AG04450 (cell line): Measurements from ENCODE around the gene METTL2B. TPM values are rescaled to one million over a fixed set of nuclear protein-coding genes. Genes with fewer than 3 reads are reported as not detected.
"Not testable (repeated sequence)": the region's sequence is repeated elsewhere in the genome, so short reads cannot be mapped to it uniquely, and the experiment has no call there.

Source experiments
- CTCF ChIA-PET: fragments of 300-600, 350-600 bp; formaldehyde crosslinking; extraction: SDS; loops from one replicate; lab custom pipeline; 2022; ENCODE audit warnings: antibody characterized with exemption, inconsistent platforms; lab: Charles Lee
- POLR2A ChIA-PET: fragments of 350-600 bp; formaldehyde crosslinking; extraction: SDS; loops from one replicate; lab custom pipeline; 2021; ENCODE audit warnings: antibody characterized with exemption, inconsistent platforms; lab: Yijun Ruan, JAX
- DNase-seq: peaks from one replicate; pipeline ENCODE4 v3.0.0-alpha.2; 2011; ENCODE audit warnings: low read depth, low spot score
- H3K27ac ChIP-seq: one replicate; pipeline ENCODE4 v1.5.1; 2012; ENCODE audit warnings: low read depth, low read length, control low read depth
- H3K27me3 ChIP-seq: one replicate; pipeline ENCODE4 v1.6.0; 2012; ENCODE audit warnings: low read length; ENCODE audit not compliant: control insufficient read depth, insufficient read depth
- H3K4me3 ChIP-seq: 2 replicates; pipeline ENCODE4 v1.5.1; 2011; ENCODE audit warnings: mild to moderate bottlenecking, low read depth, low read length, control low read depth
- H3K9me3 ChIP-seq: 2 replicates; pipeline ENCODE4 v1.5.1; 2012; ENCODE audit warnings: low read length; ENCODE audit not compliant: control insufficient read depth, insufficient read depth
- polyA plus RNA-seq: library from polyadenylated mRNA; depleted of rRNA; stranded (reverse); fragments of >200 nt; gene quantifications from 2 replicates; pipeline ENCODE4 v1.2.3, GENCODE V29; 2011
- TF ChIP-seq, protein P1 (sequence below): IDR thresholded peaks from 2 replicates; pipeline ENCODE4 v1.5.1; 2011; ENCODE audit warnings: low read depth, low read length, control low read depth, inconsistent platforms

The METTL2B gene
- polyA plus RNA-seq, 1 experiment, result 25.9 TPM

DNA sequence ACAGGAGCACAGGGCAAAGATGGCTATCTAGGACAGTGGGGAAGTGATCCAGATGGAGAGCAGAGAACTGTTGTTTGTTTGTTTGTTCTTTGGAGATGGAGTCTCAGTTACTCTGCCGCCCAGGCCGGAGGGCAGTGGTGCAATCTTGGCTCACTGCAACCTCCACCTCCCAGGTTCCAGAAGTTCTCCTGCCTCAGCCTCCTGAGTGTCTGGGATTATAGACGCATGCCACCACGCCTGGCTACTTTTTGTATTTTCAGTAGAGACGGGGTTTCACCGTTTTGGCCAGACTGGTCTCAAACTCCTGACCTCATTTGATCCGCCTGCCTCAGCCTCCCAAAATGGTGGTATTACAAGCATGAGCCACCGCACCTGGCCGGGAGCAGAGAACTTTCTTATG lies 20.9 kb downstream of the METTL2B start:
- no peak overlapping the region for H3K4me3 ChIP-seq
- H3K27me3 ChIP-seq, result no peaks in the 10 kb centered on the region
- TF ChIP-seq, protein P1, sequence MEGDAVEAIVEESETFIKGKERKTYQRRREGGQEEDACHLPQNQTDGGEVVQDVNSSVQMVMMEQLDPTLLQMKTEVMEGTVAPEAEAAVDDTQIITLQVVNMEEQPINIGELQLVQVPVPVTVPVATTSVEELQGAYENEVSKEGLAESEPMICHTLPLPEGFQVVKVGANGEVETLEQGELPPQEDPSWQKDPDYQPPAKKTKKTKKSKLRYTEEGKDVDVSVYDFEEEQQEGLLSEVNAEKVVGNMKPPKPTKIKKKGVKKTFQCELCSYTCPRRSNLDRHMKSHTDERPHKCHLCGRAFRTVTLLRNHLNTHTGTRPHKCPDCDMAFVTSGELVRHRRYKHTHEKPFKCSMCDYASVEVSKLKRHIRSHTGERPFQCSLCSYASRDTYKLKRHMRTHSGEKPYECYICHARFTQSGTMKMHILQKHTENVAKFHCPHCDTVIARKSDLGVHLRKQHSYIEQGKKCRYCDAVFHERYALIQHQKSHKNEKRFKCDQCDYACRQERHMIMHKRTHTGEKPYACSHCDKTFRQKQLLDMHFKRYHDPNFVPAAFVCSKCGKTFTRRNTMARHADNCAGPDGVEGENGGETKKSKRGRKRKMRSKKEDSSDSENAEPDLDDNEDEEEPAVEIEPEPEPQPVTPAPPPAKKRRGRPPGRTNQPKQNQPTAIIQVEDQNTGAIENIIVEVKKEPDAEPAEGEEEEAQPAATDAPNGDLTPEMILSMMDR, result no peak
- DNase-seq, result no peak
- ChIA-PET CTCF (interaction anchor here (0.6 to 0.7 kb wide), 2 partner anchors 41 to 150 kb away, joined by 3 to 4 read pairs; no protein-coding TSS in a partner anchor), POLR2A (no interaction called here)
- no peaks in the 10 kb centered on the region for H3K9me3 ChIP-seq
- no peak overlapping the region for H3K27ac ChIP-seq

DNA sequence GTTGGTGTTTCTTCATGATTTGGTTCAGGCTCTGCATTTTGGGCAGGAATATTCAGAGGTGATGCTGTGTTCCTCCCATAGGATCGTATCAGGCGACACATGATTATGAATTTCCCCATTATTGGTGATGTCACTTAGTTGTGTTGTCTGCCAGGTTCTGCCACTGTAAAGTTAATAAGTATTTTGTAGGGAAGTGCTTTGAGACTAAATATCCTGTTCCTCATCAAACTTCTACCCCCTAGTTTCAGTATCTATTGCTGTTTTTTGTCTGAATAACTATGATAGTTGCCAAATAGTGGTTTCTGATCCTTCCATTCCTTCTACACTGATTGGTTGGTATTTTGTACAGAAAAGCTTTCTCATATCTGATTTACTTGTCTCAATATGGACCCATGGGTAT lies 28.9 kb downstream of the METTL2B start:
- DNase-seq, CTCF ChIA-PET, H3K27me3 ChIP-seq, H3K9me3 ChIP-seq, POLR2A ChIA-PET, H3K27ac ChIP-seq, H3K4me3 ChIP-seq: not testable (repeated sequence)

DNA sequence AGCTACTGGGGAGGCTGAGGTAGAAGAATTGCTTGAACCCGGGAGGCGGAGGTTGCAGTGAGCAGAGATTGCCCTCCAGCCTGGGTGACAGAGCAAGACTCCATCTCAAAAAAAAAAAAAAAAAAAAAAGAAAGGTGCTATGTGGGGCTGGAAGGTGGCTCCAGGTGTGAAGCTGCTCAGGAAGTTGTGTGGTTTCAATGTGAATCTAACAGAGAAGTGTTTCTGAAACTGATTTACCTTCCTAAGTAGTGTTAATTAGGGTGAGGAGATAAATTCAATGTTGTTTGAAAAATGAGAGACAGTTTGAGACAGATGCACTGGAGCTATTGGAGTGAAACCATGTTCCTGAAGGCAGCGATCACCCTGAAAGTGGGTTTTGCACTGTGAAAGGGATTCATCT lies 30.3 kb downstream of the METTL2B start:
- DNase-seq, H3K4me3 ChIP-seq, CTCF ChIA-PET, H3K27me3 ChIP-seq, POLR2A ChIA-PET, H3K27ac ChIP-seq, H3K9me3 ChIP-seq: not testable (repeated sequence)

DNA sequence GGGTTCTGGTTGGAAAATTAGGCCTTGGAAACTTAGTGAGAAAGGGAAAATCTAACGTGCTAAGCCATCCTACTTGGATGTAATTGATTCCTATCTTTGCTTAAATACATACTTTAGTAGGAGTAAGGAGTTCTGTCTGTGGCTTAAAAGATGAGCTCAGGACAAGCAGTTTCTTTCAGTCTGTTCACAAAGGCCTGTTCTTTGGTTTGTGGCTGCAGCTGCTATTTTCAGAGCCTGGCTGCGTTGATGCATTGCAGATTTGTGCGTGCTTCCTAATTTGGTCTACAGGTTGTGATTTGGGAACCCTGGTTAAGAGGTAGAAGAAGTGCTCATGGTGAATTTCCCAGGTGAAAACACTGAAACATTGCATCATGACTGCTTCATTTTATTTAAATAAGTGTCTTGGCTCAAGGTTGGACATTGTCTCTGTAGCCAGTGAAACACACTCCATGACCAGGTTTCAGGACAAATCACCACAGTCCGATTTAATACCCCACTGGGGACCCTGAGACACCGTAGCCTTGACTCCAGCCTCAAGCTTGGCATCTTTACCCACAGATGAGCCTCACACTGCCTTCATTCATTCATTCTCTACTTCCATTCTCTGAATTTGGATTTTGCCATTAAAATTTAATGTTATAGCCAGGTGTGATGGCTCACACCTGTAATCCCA lies 30.9 kb downstream of the METTL2B start:
- CTCF ChIA-PET, POLR2A ChIA-PET: not testable (repeated sequence)

GRCh38 chr7:128511692-128512091 lies 35.1 kb downstream of the METTL2B start:
- H3K27me3 ChIP-seq, DNase-seq, CTCF ChIA-PET, H3K27ac ChIP-seq, POLR2A ChIA-PET, H3K4me3 ChIP-seq, H3K9me3 ChIP-seq: not testable (repeated sequence)

More for the DNA sequence above, 30.9 kb downstream of the METTL2B start:
- not testable (repeated sequence) for H3K27ac ChIP-seq, H3K4me3 ChIP-seq, H3K9me3 ChIP-seq, DNase-seq, H3K27me3 ChIP-seq

- CTCF ChIA-PET, H3K27ac ChIP-seq, H3K4me3 ChIP-seq, H3K27me3 ChIP-seq, DNase-seq, H3K9me3 ChIP-seq, POLR2A ChIA-PET: not testable (repeated sequence)
These were observed 38.7 kb downstream of the METTL2B start for GRCh38 chr7:128515232-128515631.

GRCh38 chr7:128517023-128517422 lies 40.5 kb downstream of the METTL2B start:
- CTCF ChIA-PET, H3K4me3 ChIP-seq, H3K27me3 ChIP-seq, H3K9me3 ChIP-seq, DNase-seq, H3K27ac ChIP-seq, POLR2A ChIA-PET: not testable (repeated sequence)

GRCh38 chr7:128523226-128523931 lies 46.8 kb downstream of the METTL2B start:
- POLR2A ChIA-PET, H3K9me3 ChIP-seq, CTCF ChIA-PET, H3K4me3 ChIP-seq, H3K27ac ChIP-seq, H3K27me3 ChIP-seq: not testable (repeated sequence)
- peak; percentile 18 for DNase-seq

- H3K9me3 ChIP-seq, H3K4me3 ChIP-seq, H3K27ac ChIP-seq, CTCF ChIA-PET, POLR2A ChIA-PET, H3K27me3 ChIP-seq, DNase-seq: not testable (repeated sequence)
These were observed 47.5 kb downstream of the METTL2B start for GRCh38 chr7:128523932-128524524.

DNA sequence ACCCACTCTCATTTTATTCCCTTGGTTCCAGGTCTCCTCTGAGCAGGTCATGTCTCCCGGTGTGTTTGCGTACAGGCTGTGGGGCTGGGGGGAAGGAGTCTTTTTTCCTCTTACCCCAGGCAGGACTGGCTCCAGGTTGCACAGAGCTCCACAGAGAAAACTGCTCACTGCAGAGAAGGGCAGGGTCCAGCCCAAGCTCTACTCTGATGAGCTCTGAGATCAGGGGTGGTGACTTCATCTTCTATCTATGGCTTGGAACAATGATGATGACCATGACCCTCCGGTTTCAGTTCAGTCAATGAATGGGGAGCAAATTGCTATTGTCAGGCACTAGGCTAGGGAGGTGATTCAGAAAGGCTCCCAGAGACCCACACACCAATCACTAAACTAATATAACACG lies 49.0 kb downstream of the METTL2B start:
- H3K27me3 ChIP-seq, H3K4me3 ChIP-seq, H3K9me3 ChIP-seq, H3K27ac ChIP-seq, DNase-seq, CTCF ChIA-PET, POLR2A ChIA-PET: not testable (repeated sequence)

DNA sequence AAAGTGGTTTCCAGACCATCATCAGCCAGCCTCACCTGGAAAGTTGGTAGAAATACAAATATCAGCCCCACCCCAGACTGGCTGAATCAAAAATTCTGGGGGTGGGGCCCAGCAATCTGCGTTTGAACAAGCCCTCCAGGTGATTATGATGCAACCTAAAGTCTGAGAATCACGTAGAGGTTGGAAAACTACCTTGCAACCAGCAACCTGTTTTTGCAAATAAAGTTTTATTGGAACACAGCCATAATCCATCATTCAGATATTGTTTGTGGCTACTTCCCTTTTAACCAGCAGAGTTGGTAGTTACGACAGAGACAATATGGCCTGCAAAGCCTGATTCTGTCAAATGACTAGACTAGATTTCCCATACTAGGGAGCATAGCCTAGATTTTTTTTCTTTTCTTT lies 49.5 kb downstream of the METTL2B start:
- H3K27ac ChIP-seq, DNase-seq, H3K4me3 ChIP-seq, CTCF ChIA-PET, H3K27me3 ChIP-seq, H3K9me3 ChIP-seq, POLR2A ChIA-PET: not testable (repeated sequence)
